Fibroblast of pulmonary artery (primary cell): ENCODE data around the gene HOXA3.

Experiments
- DNase-seq: peaks from one replicate; pipeline ENCODE4 v3.0.0-alpha.2; 2010; ENCODE audit warnings: low read depth
- H3K4me3 ChIP-seq: replicated peaks from 2 replicates; pipeline ENCODE4 v1.5.1; 2011; ENCODE audit warnings: low read depth, mild to moderate bottlenecking, control low read depth, low read length, moderate library complexity
- CTCF ChIP-seq: IDR thresholded peaks from 2 replicates; pipeline ENCODE4 v1.5.1; 2011; ENCODE audit warnings: mild to moderate bottlenecking, control low read depth, low read length, inconsistent platforms; ENCODE audit errors: missing control alignments

Gene HOXA3

GRCh38 chr7:27163288-27164044 lies 11.1 kb upstream of the HOXA3 start:
- no peak for TF ChIP-seq CTCF
- no peak overlapping the region for H3K4me3 ChIP-seq

GRCh38 chr7:27162561-27163287 lies 10.3 kb upstream of the HOXA3 start:
- H3K4me3 ChIP-seq: no peak overlapping the region
- no peak for DNase-seq
- no peak for TF ChIP-seq CTCF

More at GRCh38 chr7:27163288-27164044, 11.1 kb upstream of the HOXA3 start:
- no peak for DNase-seq

GRCh38 chr7:27161721-27162560 lies 9.6 kb upstream of the HOXA3 start:
- TF ChIP-seq CTCF: no peak
- DNase-seq: no peak
- H3K4me3 ChIP-seq: no peak overlapping the region

GRCh38 chr7:27161214-27161720 lies 8.9 kb upstream of the HOXA3 start:
- no peak for DNase-seq
- peak overlapping the region; percentile 48 for H3K4me3 ChIP-seq

GRCh38 chr7:27160546-27161213 lies 8.3 kb upstream of the HOXA3 start:
- peak; percentile 86 for TF ChIP-seq CTCF
- DNase-seq: peak; percentile 82
- peak overlapping the region; percentile 48 for H3K4me3 ChIP-seq

More at GRCh38 chr7:27161214-27161720, 8.9 kb upstream of the HOXA3 start:
- no peak for TF ChIP-seq CTCF

- TF ChIP-seq CTCF: no peak
- no peak for DNase-seq
- no peak overlapping the region for H3K4me3 ChIP-seq
Measured at GRCh38 chr7:27160145-27160545, 7.8 kb upstream of the HOXA3 start.
